GM19099 (cell line): Measurements from ENCODE around the gene STK11IP.

Source experiments
- POLR2A ChIP-seq: IDR thresholded peaks from 3 replicates; pipeline ENCODE4 v1.6.1; 2011; ENCODE audit warnings: low read depth; ENCODE audit not compliant: insufficient read length; ENCODE audit errors: extremely low read depth

STK11IP gene

GRCh38 chr2:219560037-219560892 is 37.4 kb upstream of the STK11IP start:
- TF ChIP-seq POLR2A = no peak

GRCh38 chr2:219560893-219561178 is 36.8 kb upstream of the STK11IP start:
- TF ChIP-seq POLR2A = no peak

GRCh38 chr2:219561179-219562048 is 36.2 kb upstream of the STK11IP start:
- no peak for TF ChIP-seq POLR2A

- no peak for TF ChIP-seq POLR2A
Observed at GRCh38 chr2:219562049-219563020, 35.3 kb upstream of the STK11IP start.

- TF ChIP-seq POLR2A = no peak
Observed at GRCh38 chr2:219563271-219563928, 34.3 kb upstream of the STK11IP start.

- TF ChIP-seq POLR2A = no peak
Observed at GRCh38 chr2:219565130-219566080, 32.3 kb upstream of the STK11IP start.

GRCh38 chr2:219566640-219567039 is 31.0 kb upstream of the STK11IP start:
- TF ChIP-seq POLR2A = no peak

GRCh38 chr2:219567131-219567530 is 30.5 kb upstream of the STK11IP start:
- no peak for TF ChIP-seq POLR2A

- TF ChIP-seq POLR2A = no peak
Observed at GRCh38 chr2:219567791-219568361, 29.8 kb upstream of the STK11IP start.

- no peak for TF ChIP-seq POLR2A
Observed at GRCh38 chr2:219569041-219569440, 28.6 kb upstream of the STK11IP start.

- TF ChIP-seq POLR2A = no peak
Observed at GRCh38 chr2:219569635-219570034, 28.0 kb upstream of the STK11IP start.

GRCh38 chr2:219570194-219570923 is 27.3 kb upstream of the STK11IP start:
- no peak for TF ChIP-seq POLR2A

- TF ChIP-seq POLR2A = no peak
Observed at GRCh38 chr2:219570924-219571310, 26.7 kb upstream of the STK11IP start.
